GM21786 (cell line): Measurements from ENCODE around the gene IDI1.
"Not testable (repeated sequence)": the region's sequence is repeated elsewhere in the genome, so short reads cannot be mapped to it uniquely, and the experiment has no call there.

Experiments used
- ATAC-seq: cut with Tn5 transposase; IDR thresholded peaks from one replicate; pipeline ENCODE4 v1.9.1; 2021; ENCODE audit not compliant: unreplicated experiment

The IDI1 gene

GRCh38 chr10:1064964-1065247, 16.0 kb upstream of the IDI1 start:
- ATAC-seq: no peak

GRCh38 chr10:1063232-1063865, 14.4 kb upstream of the IDI1 start:
- no peak for ATAC-seq

GRCh38 chr10:1061930-1062774, 13.2 kb upstream of the IDI1 start:
- no peak for ATAC-seq

GRCh38 chr10:1059902-1060301, 11.0 kb upstream of the IDI1 start:
- no peak for ATAC-seq

GRCh38 chr10:1058017-1058416, 9.1 kb upstream of the IDI1 start:
- no peak for ATAC-seq

GRCh38 chr10:1057106-1057657, 8.3 kb upstream of the IDI1 start:
- ATAC-seq: peak; percentile 15

GRCh38 chr10:1056326-1057105, 7.6 kb upstream of the IDI1 start, which contains the start of gene WDR37:
WDR37 (plus strand) TSS chr10:1056385; CDS start chr10:1072156, 15,771 bp downstream.
- peak; percentile 97 for ATAC-seq

- ATAC-seq: no peak
These were observed 5.8 kb upstream of the IDI1 start for GRCh38 chr10:1054684-1055083.

GRCh38 chr10:1050554-1050953, 1.6 kb upstream of the IDI1 start:
- ATAC-seq: no peak

GRCh38 chr10:1050145-1050544, 1.2 kb upstream of the IDI1 start:
- ATAC-seq: no peak

GRCh38 chr10:1049425-1049958, 573 bp upstream of the IDI1 start:
- ATAC-seq: no peak

- ATAC-seq: no peak
These were observed 579 bp downstream of the IDI1 start for GRCh38 chr10:1048349-1048731.

- no peak for ATAC-seq
These were observed 982 bp downstream of the IDI1 start for GRCh38 chr10:1047937-1048336.

- no peak for ATAC-seq
These were observed 3.5 kb downstream of the IDI1 start for GRCh38 chr10:1045415-1045814.

- ATAC-seq: no peak
These were observed 4.0 kb downstream of the IDI1 start for GRCh38 chr10:1044964-1045363.

GRCh38 chr10:1044146-1044545, 4.8 kb downstream of the IDI1 start:
- no peak for ATAC-seq

- peak; percentile 66 for ATAC-seq
These were observed 5.4 kb downstream of the IDI1 start for GRCh38 chr10:1043532-1043995.

- ATAC-seq: no peak
These were observed 7.4 kb downstream of the IDI1 start for GRCh38 chr10:1041514-1041913.

GRCh38 chr10:1040133-1040532, 8.8 kb downstream of the IDI1 start:
- ATAC-seq: no peak

GRCh38 chr10:1038769-1039168, 10.2 kb downstream of the IDI1 start:
- ATAC-seq: not testable (repeated sequence)

GRCh38 chr10:1037098-1037497, 11.8 kb downstream of the IDI1 start:
- ATAC-seq: no peak
